ENCODE data around the gene TENM4.

TENM4 gene

GRCh38 chr11:79369055-79369454 lies 71.8 kb downstream of the TENM4 start:
- no peak for DNase-seq (ENCODE audit: low read depth)
- TF ChIP-seq CTCF (IDR thresholded peaks at IDR 0.05; ENCODE audit: control insufficient read depth, insufficient read depth, low read depth, low read length, missing control alignments), result no peak
- no peak overlapping the region for H3K4me3 ChIP-seq (ENCODE audit: control insufficient read depth, low read depth, low read length)

GRCh38 chr11:79367844-79368243 lies 73.0 kb downstream of the TENM4 start:
- no peak for TF ChIP-seq CTCF (IDR thresholded peaks at IDR 0.05; ENCODE audit: control insufficient read depth, insufficient read depth, low read depth, low read length, missing control alignments)
- no peak for DNase-seq (ENCODE audit: low read depth)

GRCh38 chr11:79366218-79366617 lies 74.6 kb downstream of the TENM4 start:
- no peak overlapping the region for H3K4me3 ChIP-seq (ENCODE audit: control insufficient read depth, low read depth, low read length)
- no peak for TF ChIP-seq CTCF (IDR thresholded peaks at IDR 0.05; ENCODE audit: control insufficient read depth, insufficient read depth, low read depth, low read length, missing control alignments)
- DNase-seq (ENCODE audit: low read depth), result no peak

More at GRCh38 chr11:79367844-79368243, 73.0 kb downstream of the TENM4 start:
- no peak overlapping the region for H3K4me3 ChIP-seq (ENCODE audit: control insufficient read depth, low read depth, low read length)

- no peak overlapping the region for H3K4me3 ChIP-seq (ENCODE audit: control insufficient read depth, low read depth, low read length)
- TF ChIP-seq CTCF (IDR thresholded peaks at IDR 0.05; ENCODE audit: control insufficient read depth, insufficient read depth, low read depth, low read length, missing control alignments), result no peak
- no peak for DNase-seq (ENCODE audit: low read depth)
These were observed 76.9 kb downstream of the TENM4 start for GRCh38 chr11:79363861-79364378.

GRCh38 chr11:79363256-79363655 lies 77.6 kb downstream of the TENM4 start:
- no peak overlapping the region for H3K4me3 ChIP-seq (ENCODE audit: control insufficient read depth, low read depth, low read length)
- DNase-seq (ENCODE audit: low read depth), result no peak
- TF ChIP-seq CTCF (IDR thresholded peaks at IDR 0.05; ENCODE audit: control insufficient read depth, insufficient read depth, low read depth, low read length, missing control alignments), result no peak

- DNase-seq (ENCODE audit: low read depth), result no peak
- TF ChIP-seq CTCF (IDR thresholded peaks at IDR 0.05; ENCODE audit: control insufficient read depth, insufficient read depth, low read depth, low read length, missing control alignments), result no peak
- H3K4me3 ChIP-seq (ENCODE audit: control insufficient read depth, low read depth, low read length), result no peak overlapping the region
These were observed 78.0 kb downstream of the TENM4 start for GRCh38 chr11:79362821-79363220.
